Large intestine (tissue), 3 donors: Measurements from ENCODE around the gene ZNF680. TPM values are rescaled to one million over a fixed set of nuclear protein-coding genes. Genes with fewer than 3 reads are reported as not detected.

Experiments
- DNase-seq, 2 donors: peaks; one replicate each; pipeline versions ENCODE4 v3.0.0 to v3.0.0-alpha.2; 2013
- H3K27ac ChIP-seq: one replicate; pipeline ENCODE4 v1.5.1; 2013; ENCODE audit warnings: low read length
- H3K27me3 ChIP-seq: 2 replicates; pipeline ENCODE4 v1.6.1; 2013; ENCODE audit warnings: low read length; ENCODE audit not compliant: control insufficient read depth, insufficient read depth
- H3K36me3 ChIP-seq: 2 replicates; pipeline ENCODE4 v1.6.1; 2013; ENCODE audit warnings: low read length; ENCODE audit not compliant: control insufficient read depth, insufficient read depth
- H3K4me1 ChIP-seq: one replicate; pipeline ENCODE4 v1.6.1; 2013; ENCODE audit warnings: low read length; ENCODE audit not compliant: control insufficient read depth, insufficient read depth
- H3K4me3 ChIP-seq: one replicate; pipeline ENCODE4 v1.5.1; 2013; ENCODE audit warnings: low read length
- H3K9me3 ChIP-seq: one replicate; pipeline ENCODE4 v1.6.1; 2013; ENCODE audit warnings: mild to moderate bottlenecking, low read depth, low read length, moderate library complexity; ENCODE audit not compliant: control insufficient read depth
- WGBS: methylation state at CpG from one replicate; pipeline ENCODE4 v1.1.5; 2013; ENCODE audit warnings: low lambda C conversion rate; ENCODE audit not compliant: insufficient coverage; 5-methylcytosine and 5-hydroxymethylcytosine counted together
- polyA plus RNA-seq: library from polyadenylated mRNA; unstranded; fragments of 120-200 nt; gene quantifications from one replicate; pipeline ENCODE4 v1.2.1, GENCODE V29; 2013

ZNF680 gene
- polyA plus RNA-seq, 1 donor: 9.1 TPM

GRCh38 chr7:64515781-64516180, 47.1 kb downstream of the ZNF680 start:
- no peak overlapping the region for H3K4me3 ChIP-seq
- no peak for DNase-seq
- WGBS: no CpG with 5 or more reads among the region's 1 CpG
- no peaks in the 10 kb centered on the region for H3K27me3 ChIP-seq
- peaks cover 37% of the 10 kb centered on the region for H3K9me3 ChIP-seq
- H3K36me3 ChIP-seq: no peaks in the 10 kb centered on the region
- no peaks in the 10 kb centered on the region for H3K4me1 ChIP-seq
- H3K27ac ChIP-seq: no peak overlapping the region

GRCh38 chr7:64515330-64515729, 47.5 kb downstream of the ZNF680 start:
- Histone ChIP-seq H3K27ac (no peak overlapping the region), H3K4me1 (no peaks in the 10 kb centered on the region), H3K36me3 (no peaks in the 10 kb centered on the region), H3K9me3 (peaks cover 38% of the 10 kb centered on the region), H3K4me3 (no peak overlapping the region), H3K27me3 (no peaks in the 10 kb centered on the region)
- no peak for DNase-seq

- no peaks in the 10 kb centered on the region for H3K27me3 ChIP-seq
- no peaks in the 10 kb centered on the region for H3K4me1 ChIP-seq
- no peak overlapping the region for H3K27ac ChIP-seq
- DNase-seq: no peak
- no CpG with 5 or more reads among the region's 2 CpGs for WGBS
- H3K9me3 ChIP-seq: peaks cover 27% of the 10 kb centered on the region
- no peaks in the 10 kb centered on the region for H3K36me3 ChIP-seq
- no peak overlapping the region for H3K4me3 ChIP-seq
Observed at GRCh38 chr7:64509583-64509982, 53.3 kb downstream of the ZNF680 start.

GRCh38 chr7:64504581-64505120, 58.2 kb downstream of the ZNF680 start:
- Histone ChIP-seq H3K36me3 (no peaks in the 10 kb centered on the region), H3K27ac (no peak overlapping the region), H3K4me3 (no peak overlapping the region), H3K4me1 (no peaks in the 10 kb centered on the region), H3K9me3 (peaks cover 18% of the 10 kb centered on the region), H3K27me3 (no peaks in the 10 kb centered on the region)
- 100% methylated on average over 2 of the region's 3 CpGs for WGBS
- no peak for DNase-seq

GRCh38 chr7:64498270-64498669, 64.6 kb downstream of the ZNF680 start:
- Histone ChIP-seq H3K27me3 (no peaks in the 10 kb centered on the region), H3K4me3 (no peak overlapping the region), H3K36me3 (no peaks in the 10 kb centered on the region), H3K27ac (no peak overlapping the region), H3K9me3 (peaks cover 10% of the 10 kb centered on the region), H3K4me1 (no peaks in the 10 kb centered on the region)
- no peak for DNase-seq
- WGBS: no CpG with 5 or more reads among the region's 1 CpG

- Histone ChIP-seq H3K36me3 (no peaks in the 10 kb centered on the region), H3K27me3 (no peaks in the 10 kb centered on the region), H3K27ac (no peak overlapping the region), H3K9me3 (peaks cover 7% of the 10 kb centered on the region), H3K4me3 (no peak overlapping the region), H3K4me1 (no peaks in the 10 kb centered on the region)
- WGBS: no CpG with 5 or more reads among the region's 26 CpGs
- DNase-seq: no peak
Observed at GRCh38 chr7:64494912-64495461, 67.9 kb downstream of the ZNF680 start.

GRCh38 chr7:64485623-64486022, 77.2 kb downstream of the ZNF680 start:
- Histone ChIP-seq H3K4me1 (no peaks in the 10 kb centered on the region), H3K27ac (no peak overlapping the region), H3K36me3 (no peaks in the 10 kb centered on the region), H3K27me3 (no peaks in the 10 kb centered on the region), H3K4me3 (no peak overlapping the region), H3K9me3 (peaks cover 5% of the 10 kb centered on the region)
- no peak for DNase-seq
- no CpG with 5 or more reads among the region's 1 CpG for WGBS

Other genes starting within 250 kb of the ZNF680 start
- 13.0 TPM for gene ZNF736, start 249.1 kb downstream of the ZNF680 start, polyA plus RNA-seq
- gene ZNF107, start 103.1 kb upstream of the ZNF680 start, polyA plus RNA-seq: 6.1 TPM
- gene ZNF138, start 231.4 kb upstream of the ZNF680 start, polyA plus RNA-seq: 10.4 TPM